PC-3 (cell line): ENCODE measurements around the gene UNC5B. TPM values are rescaled to one million over a fixed set of nuclear protein-coding genes. Genes with fewer than 3 reads are reported as not detected.
A peak's percentile ranks its signal among the peaks of the same experiment; 100 is the strongest.

Source experiments
- ATAC-seq: fragments of 200-7000 bp; cut with Tn5 transposase; 2 replicates; pipeline ENCODE4 v1.9.1; 2020; ENCODE audit warnings: mild to moderate bottlenecking, moderate library complexity
- BruUV-seq: library from RNA; stranded (reverse); fragments of 400-500 nt; replicated peaks from 2 replicates; lab custom pipeline; 2021; lab: Mats Ljungman, UMichigan
- CTCF ChIA-PET: fragments of 300-600 bp; sonication (Branson Sonifier 250); formaldehyde crosslinking; loops from one replicate; lab custom pipeline; 2022; ENCODE audit warnings: antibody characterized with exemption; lab: Charles Lee
- POLR2A ChIA-PET: fragments of 300-600 bp; sonication (Branson Sonifier 250); formaldehyde crosslinking; loops from one replicate; lab custom pipeline; 2022; ENCODE audit warnings: antibody characterized with exemption; ENCODE audit not compliant: unreplicated experiment; lab: Charles Lee
- DNase-seq: peaks from one replicate; pipeline ENCODE4 v3.0.0-alpha.2; 2015
- H2AFZ ChIP-seq: fragments of 300-600 bp; sonication (generic); 2 replicates; pipeline ENCODE4 v1.6.0; 2016; ENCODE audit warnings: antibody characterized with exemption, low read length
- H3F3A ChIP-seq: fragments of 300-600 bp; sonication (generic); one replicate; pipeline ENCODE4 v1.6.0; 2017; ENCODE audit warnings: antibody characterized with exemption, low read length, control low read depth, mild to moderate bottlenecking; ENCODE audit not compliant: unreplicated experiment
- H3K27ac ChIP-seq: fragments of 300-600 bp; sonication (generic); 2 replicates; pipeline ENCODE4 v1.5.1; 2016; ENCODE audit warnings: mild to moderate bottlenecking, low read length
- H3K27me3 ChIP-seq: fragments of 300-600 bp; sonication (generic); 2 replicates; pipeline ENCODE4 v1.6.1; 2016; ENCODE audit warnings: low read length, mixed read lengths
- H3K36me3 ChIP-seq: fragments of 300-600 bp; sonication (generic); 2 replicates; pipeline ENCODE4 v1.6.1; 2016; ENCODE audit warnings: low read depth, mixed run types, low read length, mixed read lengths
- H3K4me1 ChIP-seq: fragments of 300-600 bp; sonication (generic); 2 replicates; pipeline ENCODE4 v1.5.1; 2016; ENCODE audit warnings: low read length; ENCODE audit not compliant: insufficient read depth
- H3K4me2 ChIP-seq: fragments of 300-600 bp; sonication (generic); 2 replicates; pipeline ENCODE4 v1.6.0; 2016; ENCODE audit warnings: low read length
- H3K4me3 ChIP-seq: fragments of 300-600 bp; sonication (generic); 2 replicates; pipeline ENCODE4 v1.5.1; 2016; ENCODE audit warnings: mild to moderate bottlenecking, low read length, mixed read lengths
- H3K79me2 ChIP-seq: fragments of 300-600 bp; sonication (generic); 2 replicates; pipeline ENCODE4 v1.6.1; 2017; ENCODE audit warnings: low read length, mixed read lengths
- H3K9ac ChIP-seq: fragments of 300-600 bp; sonication (generic); 2 replicates; pipeline ENCODE4 v1.6.0; 2016; ENCODE audit warnings: mild to moderate bottlenecking, low read length
- H3K9me2 ChIP-seq: fragments of 300-600 bp; sonication (generic); replicated peaks from 2 replicates; pipeline ENCODE4 v1.6.1; 2016; ENCODE audit warnings: mixed run types, low read length, mixed read lengths
- H3K9me3 ChIP-seq: fragments of 300-600 bp; sonication (generic); 2 replicates; pipeline ENCODE4 v1.6.1; 2016; ENCODE audit warnings: low read length, mixed read lengths
- H4K20me1 ChIP-seq: fragments of 300-600 bp; sonication (generic); 2 replicates; pipeline ENCODE4 v1.6.1; 2016; ENCODE audit warnings: low read length, mixed read lengths
- EZH2 ChIP-seq: fragments of 300-600 bp; sonication (generic); IDR thresholded peaks from one replicate; pipeline ENCODE4 v1.6.1; 2017; ENCODE audit warnings: antibody characterized with exemption, mild to moderate bottlenecking, low read length; ENCODE audit not compliant: unreplicated experiment
- EZH2phosphoT487 ChIP-seq: fragments of 300-600 bp; sonication (generic); IDR thresholded peaks from 2 replicates; pipeline ENCODE4 v1.6.1; 2018; ENCODE audit warnings: mild to moderate bottlenecking, antibody characterized with exemption, low read length, borderline replicate concordance
- intact Hi-C: fragments of 100-400 bp; cut with micrococcal nuclease; formaldehyde crosslinking; loops from 2 replicates; pipeline ENCODE4 v1.9.0; 2023
- total RNA-seq: library from RNA; depleted of rRNA; stranded (reverse); fragments of >200 nt; gene quantifications from 2 replicates; pipeline ENCODE4 v1.2.3, GENCODE V29; 2014
- TF ChIP-seq, protein P1 (sequence below): fragments of 300-600 bp; sonication (generic); conservative IDR thresholded peaks from 2 replicates; pipeline ENCODE4 v1.5.1; 2017; ENCODE audit warnings: antibody characterized with exemption, low read depth, mild to moderate bottlenecking, low read length

Gene UNC5B
- total RNA-seq, 1 experiment from 2014 or later: 0.26 TPM

DNA sequence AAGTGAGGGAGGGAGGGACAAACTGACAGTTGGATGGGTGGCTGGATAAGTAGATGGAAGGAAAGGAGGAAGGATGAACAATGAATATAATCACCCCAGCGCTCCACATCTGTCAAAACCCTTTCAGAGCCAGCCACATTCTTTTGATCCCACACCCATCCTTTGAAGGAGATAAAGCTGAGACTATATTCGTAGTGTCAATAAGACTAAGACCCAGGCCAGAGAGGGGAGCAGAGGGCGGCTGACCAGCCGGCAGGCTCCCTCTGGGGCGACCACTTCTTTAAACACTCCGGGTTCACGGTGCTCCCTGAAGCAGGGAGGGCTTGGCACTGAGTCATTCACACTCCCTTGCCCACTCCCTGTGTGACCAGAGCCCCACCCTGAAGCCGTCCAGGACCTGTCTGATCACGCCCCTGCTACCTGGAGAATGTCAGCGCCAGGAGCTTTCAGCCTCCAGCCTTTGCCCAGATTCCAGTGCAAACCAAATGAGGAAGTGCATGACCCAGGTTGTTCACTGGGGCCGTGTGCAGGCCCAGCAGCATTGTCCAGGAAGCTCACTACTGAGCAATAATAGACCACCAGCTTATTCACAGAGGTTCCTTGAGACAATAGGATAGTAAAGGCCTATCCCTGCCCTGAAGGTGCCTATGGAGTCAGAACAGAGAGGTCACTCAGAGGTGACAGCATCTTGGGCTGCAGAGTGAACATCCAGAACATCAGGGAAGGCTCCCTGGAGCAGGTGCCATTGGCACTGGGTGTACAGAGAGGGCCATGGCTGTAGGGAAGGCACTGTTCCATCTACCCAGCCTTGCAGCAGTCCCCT lies 34.4 kb downstream of the UNC5B start:
- DNase-seq: peak; percentile 53
- intact Hi-C loops: loop anchor here (1.0 kb wide), 1 partner anchor 10 kb away; no protein-coding TSS in a partner anchor
- TF ChIP-seq EZH2phosphoT487 (no peak), EZH2 (no peak)
- TF ChIP-seq, protein P1, sequence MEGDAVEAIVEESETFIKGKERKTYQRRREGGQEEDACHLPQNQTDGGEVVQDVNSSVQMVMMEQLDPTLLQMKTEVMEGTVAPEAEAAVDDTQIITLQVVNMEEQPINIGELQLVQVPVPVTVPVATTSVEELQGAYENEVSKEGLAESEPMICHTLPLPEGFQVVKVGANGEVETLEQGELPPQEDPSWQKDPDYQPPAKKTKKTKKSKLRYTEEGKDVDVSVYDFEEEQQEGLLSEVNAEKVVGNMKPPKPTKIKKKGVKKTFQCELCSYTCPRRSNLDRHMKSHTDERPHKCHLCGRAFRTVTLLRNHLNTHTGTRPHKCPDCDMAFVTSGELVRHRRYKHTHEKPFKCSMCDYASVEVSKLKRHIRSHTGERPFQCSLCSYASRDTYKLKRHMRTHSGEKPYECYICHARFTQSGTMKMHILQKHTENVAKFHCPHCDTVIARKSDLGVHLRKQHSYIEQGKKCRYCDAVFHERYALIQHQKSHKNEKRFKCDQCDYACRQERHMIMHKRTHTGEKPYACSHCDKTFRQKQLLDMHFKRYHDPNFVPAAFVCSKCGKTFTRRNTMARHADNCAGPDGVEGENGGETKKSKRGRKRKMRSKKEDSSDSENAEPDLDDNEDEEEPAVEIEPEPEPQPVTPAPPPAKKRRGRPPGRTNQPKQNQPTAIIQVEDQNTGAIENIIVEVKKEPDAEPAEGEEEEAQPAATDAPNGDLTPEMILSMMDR: no peak
- H3F3A ChIP-seq: no peaks in the 10 kb centered on the region
- no peak overlapping the region for H3K9ac ChIP-seq
- no peaks in the 10 kb centered on the region for H3K79me2 ChIP-seq
- CTCF ChIA-PET: no interaction called here
- no peak overlapping the region for H3K27ac ChIP-seq
- ATAC-seq: peak; percentile 57
- peaks cover 9% of the 10 kb centered on the region for H3K4me1 ChIP-seq
- POLR2A ChIA-PET: no interaction called here
- no peaks in the 10 kb centered on the region for H3K27me3 ChIP-seq
- BruUV-seq: no TSS peak
- H3K9me2 ChIP-seq: no peaks in the 10 kb centered on the region
- H4K20me1 ChIP-seq: no peaks in the 10 kb centered on the region
- H3K4me2 ChIP-seq: no peak overlapping the region
- H3K9me3 ChIP-seq: no peaks in the 10 kb centered on the region
- H3K4me3 ChIP-seq: no peak overlapping the region
- no peak overlapping the region for H2AFZ ChIP-seq
- no peaks in the 10 kb centered on the region for H3K36me3 ChIP-seq

DNA sequence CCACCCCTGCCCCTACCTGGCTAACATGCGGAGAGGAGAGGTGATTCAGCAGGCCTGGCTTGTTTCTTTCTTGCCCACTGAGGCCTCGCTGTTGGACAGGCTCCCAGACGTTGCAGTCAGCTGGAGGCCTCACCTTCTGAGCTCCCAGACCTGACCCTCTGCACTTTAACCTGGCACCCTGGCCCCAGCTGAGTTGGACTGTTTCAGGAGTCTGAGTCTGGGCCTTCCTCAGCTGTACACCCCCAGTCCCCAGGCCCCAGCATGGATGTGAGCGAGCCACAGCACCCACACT lies 35.0 kb downstream of the UNC5B start:
- Histone ChIP-seq H3K4me3 (no peak overlapping the region), H3K79me2 (no peaks in the 10 kb centered on the region), H3K9ac (no peak overlapping the region)

More for the DNA sequence above, 35.0 kb downstream of the UNC5B start:
- intact Hi-C loops: loop anchor here (1.0 kb wide), 1 partner anchor 10 kb away; no protein-coding TSS in a partner anchor
- no peaks in the 10 kb centered on the region for H3K36me3 ChIP-seq
- DNase-seq (no peak), ATAC-seq (no peak)
- no peak overlapping the region for H3K4me2 ChIP-seq
- no peak overlapping the region for H3K27ac ChIP-seq
- H3K9me2 ChIP-seq: no peaks in the 10 kb centered on the region
- ChIA-PET CTCF (no interaction called here), POLR2A (no interaction called here)
- H4K20me1 ChIP-seq: no peaks in the 10 kb centered on the region
- no peaks in the 10 kb centered on the region for H3F3A ChIP-seq
- no TSS peak for BruUV-seq
- TF ChIP-seq, protein P1: no peak
- no peak for TF ChIP-seq EZH2phosphoT487
- TF ChIP-seq EZH2: no peak
- H2AFZ ChIP-seq: no peak overlapping the region
- H3K27me3 ChIP-seq: no peaks in the 10 kb centered on the region
- H3K9me3 ChIP-seq: no peaks in the 10 kb centered on the region
- H3K4me1 ChIP-seq: peaks cover 9% of the 10 kb centered on the region
